ENCODE results near the gene NET1.

NET1 gene

DNA sequence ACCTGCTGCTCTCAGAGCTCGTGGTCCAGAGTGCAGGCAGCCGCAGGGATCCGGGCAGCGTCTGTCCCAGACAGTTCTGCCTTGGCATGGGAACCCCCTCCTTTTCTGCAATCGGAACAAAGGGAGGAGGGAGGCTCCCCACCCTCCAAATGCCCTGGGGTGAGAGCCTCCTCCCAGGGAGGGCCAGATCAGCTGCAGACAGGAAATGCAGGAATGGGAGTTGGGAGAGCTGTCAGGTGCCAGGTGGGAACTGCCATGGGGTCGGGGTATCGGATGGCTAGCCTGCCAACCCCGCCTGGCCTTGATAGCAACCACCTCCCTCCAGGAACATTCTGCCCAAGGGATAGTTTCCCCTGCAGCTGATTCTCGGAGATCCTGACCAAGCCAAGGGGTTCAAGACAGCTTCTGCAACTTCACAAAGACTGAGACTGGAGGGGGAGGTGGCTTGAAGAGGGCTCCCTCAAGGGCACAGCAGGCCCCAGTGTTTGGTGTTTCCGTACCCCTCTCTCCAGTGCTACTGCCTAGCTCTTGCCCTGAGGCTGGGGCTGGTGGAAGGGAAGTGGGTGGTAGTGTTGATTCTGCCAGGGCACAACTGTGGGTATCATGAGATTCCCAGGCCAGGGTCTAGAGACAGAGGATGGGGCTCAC, 87.3 kb downstream of the NET1 start, which contains the start of gene CALML5:
Gene CALML5, minus strand, starts transcription at position 78 of the 648 bp plus-strand sequence. CDS start 132 bp downstream, outside the sequence.
- no peak for DNase-seq (ENCODE audit: low read depth)
- no peak within 1 kb of the TSS for H3K4me3 ChIP-seq (ENCODE audit: low read depth, low read length)
- TF ChIP-seq, protein P1, sequence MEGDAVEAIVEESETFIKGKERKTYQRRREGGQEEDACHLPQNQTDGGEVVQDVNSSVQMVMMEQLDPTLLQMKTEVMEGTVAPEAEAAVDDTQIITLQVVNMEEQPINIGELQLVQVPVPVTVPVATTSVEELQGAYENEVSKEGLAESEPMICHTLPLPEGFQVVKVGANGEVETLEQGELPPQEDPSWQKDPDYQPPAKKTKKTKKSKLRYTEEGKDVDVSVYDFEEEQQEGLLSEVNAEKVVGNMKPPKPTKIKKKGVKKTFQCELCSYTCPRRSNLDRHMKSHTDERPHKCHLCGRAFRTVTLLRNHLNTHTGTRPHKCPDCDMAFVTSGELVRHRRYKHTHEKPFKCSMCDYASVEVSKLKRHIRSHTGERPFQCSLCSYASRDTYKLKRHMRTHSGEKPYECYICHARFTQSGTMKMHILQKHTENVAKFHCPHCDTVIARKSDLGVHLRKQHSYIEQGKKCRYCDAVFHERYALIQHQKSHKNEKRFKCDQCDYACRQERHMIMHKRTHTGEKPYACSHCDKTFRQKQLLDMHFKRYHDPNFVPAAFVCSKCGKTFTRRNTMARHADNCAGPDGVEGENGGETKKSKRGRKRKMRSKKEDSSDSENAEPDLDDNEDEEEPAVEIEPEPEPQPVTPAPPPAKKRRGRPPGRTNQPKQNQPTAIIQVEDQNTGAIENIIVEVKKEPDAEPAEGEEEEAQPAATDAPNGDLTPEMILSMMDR (IDR thresholded peaks at IDR 0.05; ENCODE audit: low read depth, low read length, missing control alignments) = no peak
- in situ Hi-C loops (cut with HindIII; ENCODE audit: low sequenced_read_pairs) = loop anchor here (10.0 kb wide), 1 partner anchor 55 kb away; no protein-coding TSS in a partner anchor

DNA sequence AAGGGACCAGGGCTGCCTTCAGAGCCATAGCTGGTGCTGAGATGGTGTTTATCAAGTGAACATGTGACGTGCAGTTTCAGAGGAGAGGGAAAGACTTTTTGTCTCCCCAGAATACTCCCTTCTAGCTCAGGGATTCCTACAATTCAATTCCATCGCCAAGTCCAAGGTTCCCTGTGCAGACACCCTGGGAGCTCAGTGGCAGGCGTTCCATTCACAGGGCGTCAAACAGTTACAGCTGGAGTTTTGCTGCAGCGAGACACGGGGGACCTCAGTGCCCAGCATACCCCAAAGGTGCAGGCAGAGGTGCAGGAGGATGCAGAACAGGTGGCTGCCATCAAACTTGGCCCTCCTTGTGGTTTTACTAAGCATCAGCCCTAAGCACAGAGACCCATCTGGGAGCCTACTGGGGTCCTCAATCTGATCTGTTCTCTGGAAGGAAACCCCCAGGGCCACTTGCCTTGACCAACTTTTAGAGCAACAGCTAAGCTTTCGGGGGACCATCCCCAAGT, 87.9 kb downstream of the NET1 start:
- DNase-seq (ENCODE audit: low read depth) = no peak
- no peak overlapping the region for H3K4me3 ChIP-seq (ENCODE audit: low read depth, low read length)
- TF ChIP-seq, protein P1 (IDR thresholded peaks at IDR 0.05; ENCODE audit: low read depth, low read length, missing control alignments) = no peak
- in situ Hi-C loops (cut with HindIII; ENCODE audit: low sequenced_read_pairs) = no loop called here

DNA sequence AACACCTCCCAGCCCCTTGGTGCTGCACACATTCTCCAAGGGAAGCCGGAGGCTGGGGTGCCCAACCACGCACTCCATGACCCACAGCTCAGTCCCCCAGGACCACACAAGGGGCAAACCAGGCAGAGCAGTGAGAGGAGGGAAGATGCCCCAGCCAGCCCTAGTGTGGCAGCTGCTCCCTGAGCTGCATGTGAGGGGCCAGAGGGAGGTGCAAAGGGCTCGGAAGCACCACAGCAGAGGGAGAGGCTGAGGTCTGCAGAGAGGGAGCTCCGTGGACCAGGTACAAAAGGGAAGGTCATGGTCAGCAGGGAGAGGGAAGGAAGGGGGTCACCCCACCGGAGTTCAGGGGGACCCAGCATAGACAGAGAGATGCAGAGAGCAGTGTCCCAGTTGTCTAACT, 88.6 kb downstream of the NET1 start:
- no peak for DNase-seq (ENCODE audit: low read depth)
- TF ChIP-seq, protein P1 (IDR thresholded peaks at IDR 0.05; ENCODE audit: low read depth, low read length, missing control alignments) = no peak
- in situ Hi-C loops (cut with HindIII; ENCODE audit: low sequenced_read_pairs) = no loop called here
- H3K4me3 ChIP-seq (ENCODE audit: low read depth, low read length) = no peak overlapping the region

DNA sequence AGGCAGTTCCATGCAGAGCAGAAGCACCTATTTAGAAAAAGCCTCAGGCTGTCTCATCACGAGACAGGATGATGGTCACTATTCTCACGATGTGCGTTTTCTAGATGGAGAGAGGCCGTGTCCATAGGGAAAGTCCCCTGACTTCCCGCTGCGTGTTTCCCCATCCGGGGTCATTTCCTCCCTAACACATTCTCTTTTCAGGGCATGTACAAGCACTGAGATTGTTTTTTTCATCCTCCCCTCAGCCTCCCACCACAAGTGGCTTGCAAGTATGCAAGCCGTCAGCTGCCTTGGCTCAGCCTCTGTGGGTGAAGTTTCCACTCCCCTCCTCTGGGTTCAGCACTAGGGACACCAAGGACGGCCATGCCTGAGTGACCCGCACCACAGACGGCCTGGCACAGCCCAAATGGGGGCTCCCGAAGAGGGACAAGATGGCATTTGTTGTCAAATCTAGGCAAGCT, 89.7 kb downstream of the NET1 start:
- no peak for DNase-seq (ENCODE audit: low read depth)
- H3K4me3 ChIP-seq (ENCODE audit: low read depth, low read length) = no peak overlapping the region
- in situ Hi-C loops (cut with HindIII; ENCODE audit: low sequenced_read_pairs) = no loop called here
- TF ChIP-seq, protein P1 (IDR thresholded peaks at IDR 0.05; ENCODE audit: low read depth, low read length, missing control alignments) = no peak

DNA sequence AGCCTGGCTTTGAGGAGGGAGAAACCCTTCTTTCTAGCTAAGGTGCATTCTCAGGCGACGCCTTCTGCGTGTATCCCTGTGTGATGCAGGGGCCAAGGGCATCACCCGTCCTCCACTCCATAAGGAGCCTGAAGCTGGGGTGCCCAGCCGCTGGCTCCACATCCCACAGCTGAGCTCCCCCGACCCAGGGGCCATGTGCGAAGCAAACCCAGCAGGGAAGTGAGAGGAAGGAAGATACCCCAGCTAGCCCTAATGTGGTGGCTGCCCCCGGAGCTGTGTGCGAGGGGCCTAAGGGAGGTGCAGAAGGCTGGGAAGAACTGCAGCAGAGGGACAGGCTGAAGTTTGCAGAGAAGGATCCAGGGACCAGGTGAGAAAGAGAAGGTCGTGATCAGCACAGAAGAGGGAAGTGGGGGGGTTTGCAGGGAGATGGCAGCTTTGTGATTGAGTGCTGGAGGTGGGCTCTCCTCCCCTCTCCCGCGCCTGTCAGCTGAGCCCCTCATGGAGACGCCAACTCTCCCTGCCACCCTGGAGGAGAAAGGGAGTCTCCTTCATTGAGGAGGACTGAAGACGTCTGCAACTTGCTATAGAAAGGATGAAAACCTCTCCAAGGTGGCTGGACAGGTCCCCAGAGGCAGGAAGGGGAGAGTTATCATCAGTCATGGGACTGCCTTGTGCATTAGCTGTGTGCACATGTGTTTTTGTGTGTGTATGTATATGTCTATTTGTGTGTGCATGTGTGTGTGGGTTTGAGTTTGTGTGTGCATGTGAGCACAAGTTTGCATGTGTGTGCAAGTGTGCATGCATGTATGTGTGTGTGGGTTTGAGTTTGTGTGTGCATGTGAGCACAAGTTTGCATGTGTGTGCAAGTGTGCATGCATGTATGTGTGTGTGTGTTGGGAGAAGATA, 90.5 kb downstream of the NET1 start:
- no peak overlapping the region for H3K4me3 ChIP-seq (ENCODE audit: low read depth, low read length)
- TF ChIP-seq, protein P1 (IDR thresholded peaks at IDR 0.05; ENCODE audit: low read depth, low read length, missing control alignments) = no peak
- in situ Hi-C loops (cut with HindIII; ENCODE audit: low sequenced_read_pairs) = no loop called here
- DNase-seq (ENCODE audit: low read depth) = no peak

DNA sequence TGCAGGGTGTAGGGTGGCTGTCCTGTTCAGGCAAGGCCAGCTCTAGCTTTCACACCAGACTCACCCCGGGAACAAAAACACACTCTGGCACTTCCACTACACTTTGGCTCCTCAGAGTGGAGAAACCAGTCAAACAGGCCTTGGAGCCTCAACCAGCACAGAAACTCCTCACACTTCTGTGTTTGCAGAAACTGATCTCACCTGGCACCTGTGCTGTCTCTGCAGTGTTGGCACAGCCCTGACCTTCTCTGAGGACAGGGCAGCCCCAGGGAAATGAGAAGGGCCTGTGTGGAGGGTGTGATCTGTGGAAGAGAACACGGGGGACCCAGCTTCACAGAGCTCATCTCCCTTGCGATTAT, 91.1 kb downstream of the NET1 start:
- DNase-seq (ENCODE audit: low read depth) = no peak

More for the DNA sequence above, 91.1 kb downstream of the NET1 start:
- in situ Hi-C loops (cut with HindIII; ENCODE audit: low sequenced_read_pairs) = no loop called here
- no peak overlapping the region for H3K4me3 ChIP-seq (ENCODE audit: low read depth, low read length)
- TF ChIP-seq, protein P1 (IDR thresholded peaks at IDR 0.05; ENCODE audit: low read depth, low read length, missing control alignments) = no peak

All from astrocyte of the cerebellum (primary cell).